HG02642 (cell line): ENCODE data around the gene SCFD2.
"Not testable (repeated sequence)": the region's sequence is repeated elsewhere in the genome, so short reads cannot be mapped to it uniquely, and the experiment has no call there.

Experiments used
- ATAC-seq: cut with Tn5 transposase; IDR thresholded peaks from one replicate; pipeline ENCODE4 v1.9.1; 2021; ENCODE audit warnings: mild to moderate bottlenecking; ENCODE audit not compliant: unreplicated experiment, poor library complexity

The SCFD2 gene

GRCh38 chr4:53365486-53366300 is at the start of gene SCFD2:
SCFD2 (minus strand) TSS chr4:53366061.
- ATAC-seq = peak; percentile 99

DNA sequence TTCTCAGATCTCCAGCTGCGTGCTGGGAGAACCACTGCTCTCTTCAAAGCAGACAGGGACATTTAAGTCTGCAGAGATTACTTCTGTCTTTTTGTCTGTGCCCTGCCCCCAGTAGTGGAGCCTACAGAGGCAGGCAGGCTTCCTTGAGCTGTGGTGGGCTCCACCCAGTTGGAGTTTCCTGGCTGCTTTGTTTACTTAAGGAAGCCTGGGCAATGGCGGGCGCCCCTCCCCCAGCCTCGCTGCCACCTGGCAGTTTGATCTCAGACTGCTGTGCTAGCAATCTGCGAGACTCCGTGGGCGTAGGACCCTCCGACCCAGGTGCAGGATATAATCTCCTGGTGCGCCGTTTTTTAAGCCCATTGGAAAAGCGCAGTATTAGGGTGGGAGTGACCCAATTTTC is 43.6 kb upstream of the SCFD2 start:
- ATAC-seq = not testable (repeated sequence)

GRCh38 chr4:53380221-53380620 is 14.4 kb upstream of the SCFD2 start:
- no peak for ATAC-seq

DNA sequence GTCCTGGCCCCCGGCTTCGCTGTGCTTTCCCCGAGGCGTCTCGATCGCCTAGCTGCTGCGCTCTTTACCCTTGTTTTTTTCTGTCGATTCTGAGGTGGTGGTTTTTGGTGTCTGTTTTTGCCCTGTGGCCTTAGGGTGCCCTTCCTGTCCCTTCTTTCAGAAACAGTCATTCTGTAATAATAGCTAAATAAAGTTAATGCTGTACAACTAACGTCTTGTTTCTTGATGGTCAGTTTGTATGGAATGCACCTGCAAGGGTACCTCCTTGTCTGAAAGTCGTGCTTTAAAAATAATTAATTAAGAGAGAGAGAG is 12.3 kb upstream of the SCFD2 start:
- ATAC-seq = no peak

- peak; percentile 93 for ATAC-seq
These were observed 11.7 kb upstream of the SCFD2 start, which contains the start of gene FIP1L1 for GRCh38 chr4:53377319-53378170. FIP1L1 (plus strand) TSS chr4:53377641; CDS start chr4:53377839, 198 bp downstream.

DNA sequence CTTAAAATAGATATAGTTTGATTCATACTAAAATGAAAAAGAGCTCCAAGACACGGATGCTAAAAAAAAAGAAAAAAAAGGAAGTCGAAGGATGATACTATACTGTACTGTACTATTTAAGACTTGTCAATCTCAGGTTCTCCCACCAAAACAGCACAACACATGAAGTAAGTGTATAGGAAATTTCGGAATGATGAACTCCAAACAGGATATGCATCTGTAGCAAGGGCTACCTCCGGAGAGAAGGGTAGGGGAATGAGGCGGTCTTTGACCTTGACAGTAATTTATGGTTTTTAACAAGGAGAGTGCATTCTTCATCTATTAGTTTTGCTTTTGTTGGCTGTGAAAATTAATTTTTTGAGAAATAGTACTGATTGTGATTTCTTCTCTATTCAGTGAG is 11.0 kb upstream of the SCFD2 start:
- no peak for ATAC-seq

GRCh38 chr4:53374777-53375258 is 9.0 kb upstream of the SCFD2 start:
- no peak for ATAC-seq

- ATAC-seq = no peak
These were observed 6.1 kb upstream of the SCFD2 start for GRCh38 chr4:53371843-53372521.

DNA sequence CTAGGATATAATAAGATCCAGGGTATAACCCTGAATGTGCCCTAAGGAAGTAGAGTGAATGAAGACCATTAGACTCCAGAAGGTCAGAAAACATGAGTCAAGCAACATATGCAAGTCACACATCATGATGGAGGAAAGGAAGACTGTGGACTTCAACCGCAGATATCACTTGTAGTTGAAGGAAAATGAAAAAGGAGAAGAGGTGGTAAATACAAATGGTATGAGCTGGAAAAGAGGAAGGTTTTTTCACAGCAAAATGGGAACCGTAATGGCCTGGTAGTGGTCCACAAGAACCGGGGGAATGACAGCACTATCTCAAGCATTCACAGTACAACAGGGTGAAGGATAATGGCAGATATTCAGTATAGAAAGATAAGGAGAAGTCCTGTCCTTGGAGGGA is 5.2 kb upstream of the SCFD2 start:
- no peak for ATAC-seq

DNA sequence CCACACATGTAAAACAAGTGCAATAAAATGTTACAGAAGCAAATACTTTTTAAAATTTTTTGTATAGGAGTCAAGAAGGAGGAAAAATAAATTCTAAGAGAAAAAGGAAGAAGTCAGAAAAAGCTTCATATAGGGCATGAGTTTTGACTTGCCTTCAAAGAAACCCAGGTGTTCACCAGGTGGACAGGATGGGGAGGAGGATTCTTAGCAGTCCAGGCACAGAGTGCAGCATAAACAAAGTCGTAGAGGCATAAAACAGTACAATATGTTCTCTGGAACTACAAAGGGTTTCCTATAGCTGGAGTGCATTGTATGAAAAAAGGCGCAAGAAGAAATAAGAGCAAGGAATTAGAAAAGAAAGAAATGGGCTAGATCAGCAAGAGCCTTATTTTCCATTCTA is 1.9 kb upstream of the SCFD2 start:
- ATAC-seq = no peak

DNA sequence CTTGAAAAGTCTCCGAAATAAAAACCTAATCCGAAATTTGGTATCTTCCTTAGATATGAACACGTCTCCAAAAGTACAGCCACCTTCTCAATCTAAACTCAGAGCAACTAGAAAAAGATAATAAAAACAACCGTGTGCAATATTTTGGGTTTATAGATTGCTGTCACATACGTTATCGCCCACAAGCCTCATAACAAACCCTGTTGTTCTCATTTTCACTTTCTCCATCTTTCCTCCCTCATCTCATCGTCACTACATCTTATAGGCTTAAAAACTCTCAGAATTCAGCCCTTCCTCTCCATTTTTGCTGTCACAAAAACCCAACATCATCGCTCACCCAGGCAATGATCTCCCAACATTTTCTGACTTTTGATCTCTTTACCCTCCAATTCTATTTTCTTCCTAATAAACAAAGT is 448 bp upstream of the SCFD2 start:
- peak; percentile 7 for ATAC-seq

DNA sequence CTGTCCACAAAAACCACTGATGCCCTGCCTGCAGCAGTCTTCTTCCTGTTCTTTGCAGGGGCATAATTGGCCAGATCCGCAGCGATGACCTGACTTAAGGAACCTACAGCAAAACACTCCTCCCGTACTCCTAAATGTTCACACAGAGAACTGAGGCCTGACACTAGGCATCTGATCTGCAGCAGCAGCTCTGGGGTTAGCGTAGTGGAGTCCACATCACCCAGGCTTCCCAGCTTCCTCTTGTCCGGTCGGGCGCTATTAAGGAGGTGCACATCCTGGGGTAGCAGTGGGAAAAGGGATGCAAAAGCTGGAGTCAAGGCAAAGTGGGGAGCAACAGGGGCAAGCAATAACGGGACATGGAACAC is 758 bp downstream of the SCFD2 start:
- peak; percentile 5 for ATAC-seq

DNA sequence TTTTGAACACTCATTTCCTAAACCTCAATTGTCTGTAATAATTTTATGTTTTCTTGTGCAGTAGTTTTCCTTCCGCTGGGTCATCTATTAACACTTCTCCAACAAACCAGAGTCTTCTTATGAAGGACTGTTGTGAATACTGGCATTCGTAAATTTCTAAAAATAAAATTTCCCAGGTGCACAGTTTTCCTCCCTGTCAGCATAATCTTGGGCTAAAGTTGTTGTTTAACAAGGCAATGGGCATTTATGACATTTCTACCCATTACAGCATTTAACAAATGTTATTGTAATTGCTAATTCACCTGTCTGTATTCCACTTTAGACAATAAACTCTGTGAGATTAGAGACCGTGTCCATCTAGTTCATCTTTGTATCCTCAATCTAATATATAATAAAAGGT is 1.2 kb downstream of the SCFD2 start:
- no peak for ATAC-seq

DNA sequence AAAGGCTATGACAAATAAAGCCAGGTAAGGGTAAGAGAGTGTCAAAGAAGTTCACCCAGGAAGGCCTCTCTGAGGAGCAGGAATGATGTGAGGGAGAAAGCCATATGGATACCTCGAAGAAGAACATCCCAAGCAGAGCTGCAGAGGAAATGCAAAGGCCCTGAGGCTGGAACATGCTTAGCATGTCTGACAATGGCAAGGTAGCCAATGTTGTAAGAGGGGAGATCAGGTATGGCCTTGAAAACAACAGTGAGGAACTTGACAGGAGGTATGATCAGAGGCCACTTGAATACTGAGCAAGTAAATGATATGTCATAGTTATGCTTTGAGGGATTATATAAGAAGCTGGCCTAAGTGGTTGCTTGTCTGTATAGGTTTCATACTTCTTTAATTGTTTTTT is 3.8 kb downstream of the SCFD2 start:
- ATAC-seq = no peak

GRCh38 chr4:53361451-53361850 is 4.4 kb downstream of the SCFD2 start:
- no peak for ATAC-seq

DNA sequence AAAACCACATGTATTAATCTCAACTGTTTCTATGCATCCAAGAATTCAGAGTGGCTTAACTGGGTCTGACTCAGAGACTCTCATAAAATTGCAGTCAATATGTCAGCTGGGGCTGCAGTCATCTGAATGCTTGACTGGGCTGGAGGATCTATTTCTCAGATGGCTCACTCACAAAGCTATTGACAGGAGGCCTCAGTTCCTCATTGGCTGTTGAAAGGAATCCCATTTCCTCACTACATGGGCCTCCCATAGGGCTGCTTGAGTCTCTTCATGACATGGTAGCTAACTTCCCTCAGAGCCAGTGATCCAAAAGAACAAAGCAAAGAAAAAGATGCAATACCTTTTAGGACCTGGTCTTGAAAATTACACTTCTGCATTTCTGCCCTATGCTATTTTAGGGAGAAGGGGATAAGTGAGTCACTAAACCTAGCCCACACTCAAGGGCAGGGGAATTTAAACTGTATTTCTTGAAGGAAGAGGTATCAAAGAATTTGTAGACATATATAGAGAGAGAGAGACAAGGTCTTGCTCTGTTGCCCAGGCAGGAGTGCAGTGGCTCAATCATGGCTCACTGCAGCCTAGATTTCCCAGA is 9.8 kb downstream of the SCFD2 start:
- ATAC-seq = no peak

DNA sequence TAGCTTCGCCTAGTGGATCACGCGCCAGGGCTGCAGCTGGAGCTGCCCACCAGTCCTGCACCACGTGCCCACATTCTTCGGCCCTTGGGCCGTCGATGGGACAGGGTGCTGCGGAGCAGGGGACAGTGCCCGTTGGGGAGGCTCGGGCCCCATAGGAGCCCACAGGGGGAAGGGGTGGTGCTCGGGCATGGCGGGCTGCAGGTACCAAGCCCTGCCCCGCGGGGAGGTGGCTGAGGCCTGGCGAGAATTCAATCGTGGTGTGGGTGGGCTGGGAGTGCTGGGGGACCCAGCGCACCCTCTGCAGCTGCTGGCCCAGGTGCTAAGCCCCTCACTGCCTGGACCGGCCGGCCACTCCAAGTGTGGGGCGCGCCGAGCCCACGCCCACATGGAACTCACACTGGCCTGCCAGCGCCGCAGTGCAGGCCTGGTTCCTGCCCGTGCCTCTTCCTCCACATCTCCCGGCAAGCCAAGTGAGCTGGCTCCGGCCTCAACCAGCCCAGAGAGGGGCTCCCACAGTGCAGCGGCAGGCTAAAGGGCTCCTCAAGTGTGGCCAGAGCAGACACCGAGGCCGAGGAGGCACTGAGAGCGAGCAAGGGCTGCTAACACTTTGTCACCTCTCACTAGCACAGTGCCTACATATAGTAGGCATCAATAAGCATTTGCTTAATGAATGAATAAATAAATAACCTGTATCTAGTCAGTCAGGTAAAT is 11.7 kb downstream of the SCFD2 start:
- no peak for ATAC-seq

DNA sequence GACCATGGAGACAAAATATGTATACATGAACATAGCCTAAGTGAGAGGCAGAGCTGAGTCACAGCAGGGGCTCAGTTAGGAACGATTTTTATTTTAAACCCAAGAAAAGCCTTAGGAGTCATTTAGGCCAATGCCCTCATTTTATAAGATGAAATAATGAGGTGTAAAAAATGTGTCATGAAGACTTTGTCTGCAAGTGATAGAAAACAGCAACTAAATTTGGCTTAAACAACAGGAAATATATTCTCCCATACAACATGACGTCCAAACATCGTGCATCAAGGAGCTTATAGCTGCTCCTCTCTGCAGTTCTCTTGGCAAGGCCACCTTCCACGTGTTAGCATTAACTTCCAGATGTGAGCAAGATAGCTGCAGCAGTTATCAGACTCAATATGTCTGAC is 16.8 kb downstream of the SCFD2 start:
- ATAC-seq = no peak

DNA sequence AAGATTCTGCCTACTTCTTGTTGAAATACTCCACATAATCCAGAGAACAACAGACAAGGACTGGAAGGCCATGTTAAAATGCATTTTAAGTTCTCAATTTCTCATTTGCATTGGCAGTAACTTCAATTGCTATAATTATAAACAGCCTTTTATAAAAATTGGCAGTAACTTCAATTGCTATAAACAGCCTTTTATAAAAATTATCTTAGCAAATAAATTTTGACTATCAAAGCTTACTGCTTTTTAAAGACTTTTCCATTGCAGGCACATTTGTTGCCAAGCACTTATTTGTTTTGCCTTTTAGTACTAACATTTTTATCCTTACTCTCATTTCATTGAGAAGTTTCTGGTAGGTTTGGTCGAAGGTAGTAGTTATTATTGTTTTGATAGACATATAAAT is 17.8 kb downstream of the SCFD2 start:
- no peak for ATAC-seq
